ENCODE data around the gene MTRF1L.
"Not testable (repeated sequence)": the region's sequence is repeated elsewhere in the genome, so short reads cannot be mapped to it uniquely, and the experiment has no call there.

Gene MTRF1L

DNA sequence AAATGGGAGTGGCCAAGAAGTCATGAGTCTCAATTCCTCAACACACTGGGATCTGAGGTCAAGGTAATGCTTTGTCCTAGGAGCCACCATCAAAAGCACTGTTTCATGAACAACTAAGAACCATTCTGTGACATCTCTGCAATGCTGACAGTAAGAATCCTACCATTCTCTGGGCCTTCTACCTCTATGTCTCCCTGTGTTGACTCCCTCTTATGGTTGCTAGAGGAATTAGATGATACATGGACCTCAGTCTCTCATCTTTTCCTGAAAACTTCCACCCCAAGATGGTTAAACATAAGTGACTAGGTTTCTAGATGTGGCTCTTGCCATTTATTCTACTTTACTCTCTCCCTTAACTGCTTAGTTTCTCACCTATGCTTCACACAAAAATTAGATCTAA, 9.1 kb downstream of the MTRF1L start:
- Histone ChIP-seq H3K4me3 (ENCODE audit: low read length) (no peak overlapping the region), H3K36me3 (ENCODE audit: control insufficient read depth, low read length) (peaks cover 81% of the 10 kb centered on the region), H3K27ac (ENCODE audit: low read depth, low read length) (no peak overlapping the region), H3K9me3 (ENCODE audit: control insufficient read depth, insufficient read depth, low read length) (no peaks in the 10 kb centered on the region), H3K4me1 (ENCODE audit: control insufficient read depth, low read length) (no peaks in the 10 kb centered on the region), H3F3A (ENCODE audit: control insufficient read depth, insufficient read depth) (peaks cover 9% of the 10 kb centered on the region; the same call in 1 of the 2 replicates), H3K9me2 (replicated peaks; ENCODE audit: control insufficient read depth, low read length) (no peaks in the 10 kb centered on the region), H3K79me2 (ENCODE audit: control insufficient read depth, low read length) (peaks cover 84% of the 10 kb centered on the region), H4K20me1 (ENCODE audit: control insufficient read depth, insufficient read depth, low read depth, low read length) (no peaks in the 10 kb centered on the region; the same call in 1 of the 2 replicates), H3K4me2 (ENCODE audit: low read length) (no peak overlapping the region), H3K27me3 (ENCODE audit: control insufficient read depth, low read length) (no peaks in the 10 kb centered on the region)
- TF ChIP-seq EZH2phosphoT487 (IDR thresholded peaks at IDR 0.05; ENCODE audit: borderline replicate concordance, low read length): no peak
- TF ChIP-seq, protein P1, sequence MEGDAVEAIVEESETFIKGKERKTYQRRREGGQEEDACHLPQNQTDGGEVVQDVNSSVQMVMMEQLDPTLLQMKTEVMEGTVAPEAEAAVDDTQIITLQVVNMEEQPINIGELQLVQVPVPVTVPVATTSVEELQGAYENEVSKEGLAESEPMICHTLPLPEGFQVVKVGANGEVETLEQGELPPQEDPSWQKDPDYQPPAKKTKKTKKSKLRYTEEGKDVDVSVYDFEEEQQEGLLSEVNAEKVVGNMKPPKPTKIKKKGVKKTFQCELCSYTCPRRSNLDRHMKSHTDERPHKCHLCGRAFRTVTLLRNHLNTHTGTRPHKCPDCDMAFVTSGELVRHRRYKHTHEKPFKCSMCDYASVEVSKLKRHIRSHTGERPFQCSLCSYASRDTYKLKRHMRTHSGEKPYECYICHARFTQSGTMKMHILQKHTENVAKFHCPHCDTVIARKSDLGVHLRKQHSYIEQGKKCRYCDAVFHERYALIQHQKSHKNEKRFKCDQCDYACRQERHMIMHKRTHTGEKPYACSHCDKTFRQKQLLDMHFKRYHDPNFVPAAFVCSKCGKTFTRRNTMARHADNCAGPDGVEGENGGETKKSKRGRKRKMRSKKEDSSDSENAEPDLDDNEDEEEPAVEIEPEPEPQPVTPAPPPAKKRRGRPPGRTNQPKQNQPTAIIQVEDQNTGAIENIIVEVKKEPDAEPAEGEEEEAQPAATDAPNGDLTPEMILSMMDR (IDR thresholded peaks at IDR 0.05; ENCODE audit: low read depth, low read length, poor library complexity, severe bottlenecking): peak; percentile 43

- Histone ChIP-seq H3K27ac (ENCODE audit: low read depth, low read length) (no peak overlapping the region), H3K79me2 (ENCODE audit: control insufficient read depth, low read length) (peaks cover 70% of the 10 kb centered on the region)
Observed at GRCh38 chr6:152986978-152987377, 15.5 kb downstream of the MTRF1L start.

DNA sequence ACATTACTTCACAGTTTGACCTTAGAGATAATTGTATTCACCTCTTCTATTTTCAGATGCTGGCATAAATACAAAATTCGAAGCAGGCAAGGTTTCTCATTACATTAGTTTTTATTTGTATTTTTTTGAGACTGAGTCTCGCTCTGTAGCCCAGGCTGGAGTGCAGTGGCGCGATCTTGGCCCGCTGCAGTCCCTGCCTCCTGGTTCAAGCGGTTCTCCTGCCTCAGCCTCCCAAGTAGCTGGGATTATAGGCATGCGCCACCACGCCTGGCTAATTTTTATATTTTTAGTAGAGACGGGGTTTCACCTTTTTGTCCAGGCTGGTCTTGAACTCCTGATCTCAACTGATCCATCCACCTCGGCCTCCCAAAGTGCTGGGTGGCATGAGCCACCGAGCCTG, 17.2 kb downstream of the MTRF1L start:
- H3F3A ChIP-seq (ENCODE audit: control insufficient read depth, insufficient read depth); H3K9me3 ChIP-seq (ENCODE audit: control insufficient read depth, insufficient read depth, low read length); H3K9me2 ChIP-seq (replicated peaks; ENCODE audit: control insufficient read depth, low read length); H3K27me3 ChIP-seq (ENCODE audit: control insufficient read depth, low read length): not testable (repeated sequence)
- peaks cover 11% of the 10 kb centered on the region; the same call in 1 of the 2 replicates for H4K20me1 ChIP-seq (ENCODE audit: control insufficient read depth, insufficient read depth, low read depth, low read length)
- peaks cover 30% of the 10 kb centered on the region for H3K4me1 ChIP-seq (ENCODE audit: control insufficient read depth, low read length)
- H3K79me2 ChIP-seq (ENCODE audit: control insufficient read depth, low read length): peaks cover 70% of the 10 kb centered on the region
- H3K4me3 ChIP-seq (ENCODE audit: low read length): peak overlapping the region; percentile 81
- H3K4me2 ChIP-seq (ENCODE audit: low read length): peak overlapping the region; percentile 63
- peaks cover 66% of the 10 kb centered on the region for H3K36me3 ChIP-seq (ENCODE audit: control insufficient read depth, low read length)
- peak overlapping the region; percentile 87 for H3K27ac ChIP-seq (ENCODE audit: low read depth, low read length)

More at GRCh38 chr6:152986978-152987377, 15.5 kb downstream of the MTRF1L start:
- no peak overlapping the region for H3K4me3 ChIP-seq (ENCODE audit: low read length)
- H4K20me1 ChIP-seq (ENCODE audit: control insufficient read depth, insufficient read depth, low read depth, low read length): no peaks in the 10 kb centered on the region
- H3K9me2 ChIP-seq (replicated peaks; ENCODE audit: control insufficient read depth, low read length): no peaks in the 10 kb centered on the region
- H3K27me3 ChIP-seq (ENCODE audit: control insufficient read depth, low read length): no peaks in the 10 kb centered on the region
- no peak overlapping the region for H3K4me2 ChIP-seq (ENCODE audit: low read length)
- 0 out of 2 replicates have a peak, but pooled peaks cover 3% of the 10 kb centered on the region for H3F3A ChIP-seq (ENCODE audit: control insufficient read depth, insufficient read depth)
- H3K4me1 ChIP-seq (ENCODE audit: control insufficient read depth, low read length): peaks cover 22% of the 10 kb centered on the region
- H3K36me3 ChIP-seq (ENCODE audit: control insufficient read depth, low read length): peaks cover 64% of the 10 kb centered on the region
- TF ChIP-seq, protein P1 (IDR thresholded peaks at IDR 0.05; ENCODE audit: low read depth, low read length, poor library complexity, severe bottlenecking): no peak
- TF ChIP-seq EZH2phosphoT487 (IDR thresholded peaks at IDR 0.05; ENCODE audit: borderline replicate concordance, low read length): no peak
- H3K9me3 ChIP-seq (ENCODE audit: control insufficient read depth, insufficient read depth, low read length): no peaks in the 10 kb centered on the region

- Histone ChIP-seq H3K4me3 (ENCODE audit: low read length) (peak overlapping the region; percentile 81), H3K36me3 (ENCODE audit: control insufficient read depth, low read length) (peaks cover 69% of the 10 kb centered on the region), H3K79me2 (ENCODE audit: control insufficient read depth, low read length) (peaks cover 72% of the 10 kb centered on the region), H3K27ac (ENCODE audit: low read depth, low read length) (peak overlapping the region; percentile 87), H3K9me3 (ENCODE audit: control insufficient read depth, insufficient read depth, low read length) (no peaks in the 10 kb centered on the region), H3K4me2 (ENCODE audit: low read length) (peak overlapping the region; percentile 63), H3K4me1 (ENCODE audit: control insufficient read depth, low read length) (peaks cover 38% of the 10 kb centered on the region), H3K9me2 (replicated peaks; ENCODE audit: control insufficient read depth, low read length) (no peaks in the 10 kb centered on the region), H3K27me3 (ENCODE audit: control insufficient read depth, low read length) (no peaks in the 10 kb centered on the region), H3F3A (ENCODE audit: control insufficient read depth, insufficient read depth) (0 out of 2 replicates have a peak, but pooled peaks cover 3% of the 10 kb centered on the region), H4K20me1 (ENCODE audit: control insufficient read depth, insufficient read depth, low read depth, low read length) (peaks cover 18% of the 10 kb centered on the region; the same call in 1 of the 2 replicates)
- no peak for TF ChIP-seq EZH2phosphoT487 (IDR thresholded peaks at IDR 0.05; ENCODE audit: borderline replicate concordance, low read length)
- TF ChIP-seq, protein P1 (IDR thresholded peaks at IDR 0.05; ENCODE audit: low read depth, low read length, poor library complexity, severe bottlenecking): no peak
Observed at GRCh38 chr6:152984513-152984872, 18.0 kb downstream of the MTRF1L start.

Data from DOHH2 (cell line).